Endothelial cell (in vitro differentiated cells): ENCODE results near the gene POLR3GL. TPM values are rescaled to one million over a fixed set of nuclear protein-coding genes. Genes with fewer than 3 reads are reported as not detected.
A peak's percentile ranks its signal among the peaks of the same experiment; 100 is the strongest.

ENCODE experiments used
- DNase-seq: peaks from one replicate; pipeline ENCODE4 v3.0.0; 2021; ENCODE audit warnings: low spot score
- H3K27ac Mint-ChIP-seq: one replicate; pipeline ENCODE4 v1.8.0; 2021; ENCODE audit warnings: mixed read lengths, inconsistent platforms; ENCODE audit not compliant: unreplicated experiment
- H3K27me3 Mint-ChIP-seq: one replicate; pipeline ENCODE4 v1.8.0; 2021; ENCODE audit warnings: mild to moderate bottlenecking, moderate library complexity, mixed read lengths, inconsistent platforms; ENCODE audit not compliant: unreplicated experiment
- H3K36me3 Mint-ChIP-seq: one replicate; pipeline ENCODE4 v1.8.0; 2021; ENCODE audit warnings: mild to moderate bottlenecking, low read depth, mixed read lengths, inconsistent platforms; ENCODE audit not compliant: unreplicated experiment
- H3K4me1 Mint-ChIP-seq: one replicate; pipeline ENCODE4 v1.8.0; 2021; ENCODE audit warnings: mild to moderate bottlenecking, mixed read lengths, inconsistent platforms; ENCODE audit not compliant: unreplicated experiment
- H3K4me3 Mint-ChIP-seq: one replicate; pipeline ENCODE4 v1.8.0; 2021; ENCODE audit warnings: mild to moderate bottlenecking, mixed read lengths, inconsistent platforms; ENCODE audit not compliant: unreplicated experiment
- H3K9me3 Mint-ChIP-seq: one replicate; pipeline ENCODE4 v1.8.0; 2021; ENCODE audit warnings: mixed read lengths, inconsistent platforms; ENCODE audit not compliant: unreplicated experiment
- total RNA-seq: library from RNA; stranded (reverse); fragmentation: NEBNext Ultra II Directional; extraction: Animal tissue kit (Norgen Biotek cat#: 25700); gene quantifications from one replicate; pipeline ENCODE4 v1.2.1, GENCODE V29; 2021; ENCODE audit not compliant: unreplicated experiment
- TF ChIP-seq, protein P1 (sequence below): fragments of 200-600 bp; sonication (generic); IDR thresholded peaks from one replicate; pipeline ENCODE4 v1.5.0; 2021; ENCODE audit warnings: antibody characterized with exemption; ENCODE audit not compliant: unreplicated experiment

The POLR3GL gene
- total RNA-seq, 1 donor from 2014 or later, result 12.4 TPM

DNA sequence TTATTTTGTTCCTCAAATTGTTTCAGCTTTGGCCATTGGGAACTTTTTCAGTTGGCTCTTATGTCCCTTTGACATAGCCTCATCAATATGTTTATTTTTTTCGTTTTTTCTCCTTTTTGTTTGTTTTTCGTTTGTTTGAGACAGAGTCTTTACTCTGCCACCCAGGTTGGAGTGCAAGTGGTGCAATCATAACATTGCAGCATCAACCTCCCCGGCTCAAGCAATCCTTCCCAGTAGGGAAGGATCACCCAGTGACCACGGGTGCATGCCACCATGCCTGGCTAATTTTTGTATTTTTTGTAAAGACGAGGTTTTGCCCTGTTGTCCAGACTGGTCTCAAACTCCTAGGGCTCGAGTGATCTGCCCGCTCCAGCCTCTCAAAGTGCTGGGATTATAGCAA is 8.1 kb downstream of the POLR3GL start:
- Mint-ChIP-seq H3K27me3 (peaks cover 2% of the 10 kb centered on the region), H3K36me3 (no peaks in the 10 kb centered on the region), H3K9me3 (no peaks in the 10 kb centered on the region), H3K4me1 (no peaks in the 10 kb centered on the region), H3K4me3 (no peak overlapping the region), H3K27ac (no peak overlapping the region)
- TF ChIP-seq, protein P1, sequence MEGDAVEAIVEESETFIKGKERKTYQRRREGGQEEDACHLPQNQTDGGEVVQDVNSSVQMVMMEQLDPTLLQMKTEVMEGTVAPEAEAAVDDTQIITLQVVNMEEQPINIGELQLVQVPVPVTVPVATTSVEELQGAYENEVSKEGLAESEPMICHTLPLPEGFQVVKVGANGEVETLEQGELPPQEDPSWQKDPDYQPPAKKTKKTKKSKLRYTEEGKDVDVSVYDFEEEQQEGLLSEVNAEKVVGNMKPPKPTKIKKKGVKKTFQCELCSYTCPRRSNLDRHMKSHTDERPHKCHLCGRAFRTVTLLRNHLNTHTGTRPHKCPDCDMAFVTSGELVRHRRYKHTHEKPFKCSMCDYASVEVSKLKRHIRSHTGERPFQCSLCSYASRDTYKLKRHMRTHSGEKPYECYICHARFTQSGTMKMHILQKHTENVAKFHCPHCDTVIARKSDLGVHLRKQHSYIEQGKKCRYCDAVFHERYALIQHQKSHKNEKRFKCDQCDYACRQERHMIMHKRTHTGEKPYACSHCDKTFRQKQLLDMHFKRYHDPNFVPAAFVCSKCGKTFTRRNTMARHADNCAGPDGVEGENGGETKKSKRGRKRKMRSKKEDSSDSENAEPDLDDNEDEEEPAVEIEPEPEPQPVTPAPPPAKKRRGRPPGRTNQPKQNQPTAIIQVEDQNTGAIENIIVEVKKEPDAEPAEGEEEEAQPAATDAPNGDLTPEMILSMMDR, result no peak
- DNase-seq, result no peak

DNA sequence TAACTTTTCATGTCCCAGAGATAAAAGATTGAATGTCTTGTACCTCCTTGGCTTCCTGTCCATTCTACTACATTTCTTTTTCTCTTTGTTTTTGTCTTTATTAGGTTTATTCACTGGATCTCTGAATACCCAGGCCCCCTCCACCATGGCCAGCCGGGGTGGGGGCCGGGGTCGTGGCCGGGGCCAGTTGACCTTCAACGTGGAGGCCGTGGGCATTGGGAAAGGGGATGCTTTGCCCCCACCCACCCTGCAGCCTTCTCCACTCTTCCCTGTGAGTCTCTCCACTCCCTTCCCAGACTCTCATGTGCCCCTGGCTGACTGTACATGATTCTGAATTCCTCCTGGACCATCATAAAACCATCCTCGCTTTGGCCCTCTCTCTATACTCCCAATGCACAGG is 10.2 kb downstream of the POLR3GL start:
- TF ChIP-seq, protein P1, result no peak
- Mint-ChIP-seq H3K36me3 (no peaks in the 10 kb centered on the region), H3K4me1 (no peaks in the 10 kb centered on the region), H3K4me3 (no peak overlapping the region), H3K27ac (no peak overlapping the region), H3K27me3 (peaks cover 4% of the 10 kb centered on the region), H3K9me3 (no peaks in the 10 kb centered on the region)
- no peak for DNase-seq

DNA sequence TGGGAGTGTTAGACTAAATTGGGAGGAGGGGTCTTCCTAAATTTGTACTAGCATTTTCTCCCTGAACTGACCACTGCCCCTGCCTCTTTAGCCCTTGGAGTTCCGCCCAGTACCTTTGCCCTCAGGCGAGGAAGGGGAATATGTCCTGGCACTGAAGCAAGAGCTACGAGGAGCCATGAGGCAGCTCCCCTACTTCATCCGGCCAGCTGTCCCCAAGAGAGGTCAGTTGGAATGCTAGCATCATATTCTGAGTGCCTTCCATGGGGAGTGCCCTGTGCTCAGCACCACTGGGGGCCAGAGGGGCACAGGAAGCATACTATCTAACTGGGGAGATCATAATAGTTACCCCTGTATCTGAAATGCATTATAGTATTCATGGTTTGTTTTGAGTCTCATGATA is 10.7 kb downstream of the POLR3GL start:
- no peak for DNase-seq
- Mint-ChIP-seq H3K27me3 (peaks cover 4% of the 10 kb centered on the region), H3K36me3 (no peaks in the 10 kb centered on the region), H3K27ac (no peak overlapping the region), H3K4me1 (no peaks in the 10 kb centered on the region), H3K9me3 (no peaks in the 10 kb centered on the region), H3K4me3 (no peak overlapping the region)
- TF ChIP-seq, protein P1, result no peak

DNA sequence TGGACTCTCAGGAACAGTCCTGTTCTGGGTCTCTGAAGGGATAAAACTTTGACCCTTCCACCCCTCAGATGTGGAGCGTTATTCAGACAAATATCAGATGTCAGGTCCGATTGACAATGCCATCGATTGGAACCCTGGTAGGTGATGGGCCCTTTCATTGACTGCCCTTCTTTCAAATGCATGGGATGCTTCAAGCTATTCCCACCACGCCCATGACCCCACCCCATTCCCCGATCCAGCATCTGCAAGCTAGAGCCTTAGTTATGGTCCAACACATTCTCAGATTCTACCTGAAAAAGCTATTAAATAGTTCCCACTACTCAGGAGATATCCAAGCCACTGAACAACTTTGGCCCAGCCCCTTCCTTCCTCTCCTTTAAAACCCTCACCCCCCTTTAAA is 12.5 kb downstream of the POLR3GL start:
- Mint-ChIP-seq H3K4me3 (no peak overlapping the region), H3K4me1 (no peaks in the 10 kb centered on the region), H3K36me3 (no peaks in the 10 kb centered on the region), H3K9me3 (no peaks in the 10 kb centered on the region), H3K27ac (peak overlapping the region; percentile 43), H3K27me3 (peaks cover 4% of the 10 kb centered on the region)
- DNase-seq, result no peak
- TF ChIP-seq, protein P1, result no peak

DNA sequence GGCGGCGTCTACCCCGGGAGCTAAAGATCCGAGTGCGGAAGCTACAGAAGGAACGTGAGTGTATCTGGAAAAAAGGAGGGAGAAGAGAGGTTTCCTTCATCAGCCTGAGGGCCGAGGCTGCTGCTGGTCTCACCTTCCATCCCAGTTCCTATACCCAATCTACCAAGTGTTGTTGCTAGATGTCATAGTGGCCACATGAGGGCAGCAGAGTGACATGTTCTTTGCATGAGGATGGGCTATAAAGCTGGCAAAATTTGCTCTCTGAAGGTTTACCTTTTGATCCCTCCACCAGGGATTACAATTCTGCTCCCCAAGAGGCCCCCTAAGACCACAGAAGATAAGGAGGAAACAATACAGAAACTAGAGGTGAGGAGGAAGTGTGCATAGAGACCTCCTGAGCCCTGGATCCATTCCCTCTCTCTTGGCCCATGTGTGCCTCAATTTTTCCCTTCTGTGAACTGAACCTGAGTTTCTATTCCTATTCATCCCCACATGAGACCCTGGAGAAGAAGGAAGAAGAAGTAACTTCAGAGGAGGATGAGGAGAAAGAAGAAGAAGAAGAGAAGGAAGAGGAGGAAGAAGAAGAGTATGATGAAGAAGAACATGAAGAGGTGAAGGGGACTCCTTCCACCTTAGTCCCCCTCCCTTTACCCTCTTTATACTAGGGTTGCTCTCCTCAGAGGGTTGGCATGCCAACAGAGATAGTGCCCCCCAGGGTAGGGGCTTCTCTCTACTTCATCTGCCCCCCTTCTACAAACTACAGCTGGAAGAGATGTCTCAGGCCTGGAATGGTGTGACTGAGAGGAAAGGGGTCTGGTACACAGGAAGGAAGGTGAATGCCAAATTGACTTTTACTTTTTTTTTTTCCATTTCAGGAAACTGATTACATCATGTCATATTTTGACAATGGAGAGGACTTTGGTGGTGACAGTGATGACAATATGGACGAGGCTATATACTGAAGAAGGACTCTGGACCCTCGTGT is 13.3 kb downstream of the POLR3GL start:
- DNase-seq, result peak; percentile 55
- H3K4me3 Mint-ChIP-seq, result peak overlapping the region; percentile 68
- H3K27me3 Mint-ChIP-seq, result peaks cover 4% of the 10 kb centered on the region
- no peaks in the 10 kb centered on the region for H3K9me3 Mint-ChIP-seq
- H3K27ac Mint-ChIP-seq, result peak overlapping the region; percentile 43
- H3K36me3 Mint-ChIP-seq, result no peaks in the 10 kb centered on the region
- TF ChIP-seq, protein P1, result peak; percentile 86
- no peaks in the 10 kb centered on the region for H3K4me1 Mint-ChIP-seq
